SK-N-SH treated with all-trans-retinoic acid at 6 μM for 48 hours (cell line): ENCODE data around the gene GJB4.

Source experiments
- ATAC-seq: fragments of 200-7000 bp; cut with Tn5 transposase; 3 replicates; pipeline ENCODE4 v1.9.1; 2020; ENCODE audit warnings: mild to moderate bottlenecking, moderate library complexity
- ARNTL ChIP-seq: fragments of 450-650 bp; formaldehyde crosslinking; IDR thresholded peaks from 2 replicates; pipeline ENCODE4 v1.5.0; 2020; ENCODE audit warnings: low read depth, mild to moderate bottlenecking, moderate library complexity, borderline replicate concordance
- BACH2 ChIP-seq: fragments of 250-450 bp; sonication (Bioruptor Pico); IDR thresholded peaks from 2 replicates; pipeline ENCODE4 v1.9.0; 2021; ENCODE audit warnings: mild to moderate bottlenecking, borderline replicate concordance
- CSRNP3 ChIP-seq: fragments of 250-450 bp; sonication (Bioruptor Pico); IDR thresholded peaks from 2 replicates; pipeline ENCODE4 v1.5.1; 2021; ENCODE audit warnings: mild to moderate bottlenecking, moderate library complexity
- ESRRG ChIP-seq: fragments of 250-450 bp; sonication (Bioruptor Pico); IDR thresholded peaks from 2 replicates; pipeline ENCODE4 v1.6.1; 2021; ENCODE audit warnings: mild to moderate bottlenecking
- ISL1 ChIP-seq: fragments of 250-450 bp; sonication (Bioruptor Pico); IDR thresholded peaks from 2 replicates; pipeline ENCODE4 v2.1.2; 2022; ENCODE audit warnings: mild to moderate bottlenecking, moderate library complexity
- OSR1 ChIP-seq: fragments of 250-450 bp; sonication (Bioruptor Pico); IDR thresholded peaks from 2 replicates; pipeline ENCODE4 v1.8.0; 2022; ENCODE audit warnings: moderate library complexity, mild to moderate bottlenecking, inconsistent platforms
- PATZ1 ChIP-seq: fragments of 250-450 bp; sonication (Bioruptor Pico); IDR thresholded peaks from 2 replicates; pipeline ENCODE4 v1.8.0; 2020; ENCODE audit warnings: mild to moderate bottlenecking, moderate library complexity, borderline replicate concordance
- POU6F1 ChIP-seq: fragments of 250-450 bp; sonication (Bioruptor Pico); IDR thresholded peaks from 2 replicates; pipeline ENCODE4 v1.8.0; 2021; ENCODE audit warnings: low read depth, mild to moderate bottlenecking, moderate library complexity, borderline replicate concordance
- PPARA ChIP-seq: fragments of 250-450 bp; sonication (Bioruptor Pico); IDR thresholded peaks from 2 replicates; pipeline ENCODE4 v1.5.0; 2020; ENCODE audit warnings: mild to moderate bottlenecking, borderline replicate concordance
- RARB ChIP-seq: fragments of 250-450 bp; sonication (Bioruptor Pico); IDR thresholded peaks from 2 replicates; pipeline ENCODE4 v1.8.0; 2021; ENCODE audit warnings: mild to moderate bottlenecking, moderate library complexity
- SNAI2 ChIP-seq: fragments of 250-450 bp; sonication (Bioruptor Pico); IDR thresholded peaks from 2 replicates; pipeline ENCODE4 v1.5.0; 2020; ENCODE audit warnings: mild to moderate bottlenecking, moderate library complexity
- TOX ChIP-seq: fragments of 250-450 bp; sonication (Bioruptor Pico); IDR thresholded peaks from 2 replicates; pipeline ENCODE4 v1.8.0; 2021; ENCODE audit warnings: mild to moderate bottlenecking, moderate library complexity, borderline replicate concordance
- TSHZ2 ChIP-seq: fragments of 250-450 bp; sonication (Bioruptor Pico); IDR thresholded peaks from 2 replicates; pipeline ENCODE4 v1.5.0; 2020; ENCODE audit warnings: mild to moderate bottlenecking, moderate library complexity
- ZFP30 ChIP-seq: fragments of 450-650 bp; formaldehyde crosslinking; IDR thresholded peaks from 2 replicates; pipeline ENCODE4 v1.5.0; 2022; ENCODE audit warnings: mild to moderate bottlenecking, moderate library complexity
- ZNF565 ChIP-seq: fragments of 450-650 bp; formaldehyde crosslinking; conservative IDR thresholded peaks from 2 replicates; pipeline ENCODE4 v1.5.0; 2020; ENCODE audit warnings: low read depth, mild to moderate bottlenecking, moderate library complexity
- ZNF70 ChIP-seq: fragments of 450-650 bp; formaldehyde crosslinking; IDR thresholded peaks from 2 replicates; pipeline ENCODE4 v1.5.0; 2020; ENCODE audit warnings: mild to moderate bottlenecking, moderate library complexity
- ZNF8 ChIP-seq: fragments of 450-650 bp; formaldehyde crosslinking; IDR thresholded peaks from 2 replicates; pipeline ENCODE4 v1.5.0; 2020; ENCODE audit warnings: mild to moderate bottlenecking, moderate library complexity

GJB4 gene

GRCh38 chr1:34739613-34740012 is 19.9 kb upstream of the GJB4 start (continued):
- TF ChIP-seq PATZ1 (CRISPR knock-in tag): no peak
- TF ChIP-seq OSR1 (CRISPR knock-in tag): no peak
- no peak for TF ChIP-seq TSHZ2 (CRISPR knock-in tag)
- no peak for TF ChIP-seq ISL1 (CRISPR knock-in tag)

GRCh38 chr1:34740161-34740868 is 19.2 kb upstream of the GJB4 start:
- ATAC-seq: no peak
- TF ChIP-seq TSHZ2 (CRISPR knock-in tag): no peak
- no peak for TF ChIP-seq RARB (CRISPR knock-in tag)
- no peak for TF ChIP-seq BACH2

- ATAC-seq: peak; percentile 98
- TF ChIP-seq SNAI2 (CRISPR knock-in tag) (no peak), OSR1 (CRISPR knock-in tag) (no peak), POU6F1 (no peak), PPARA (CRISPR knock-in tag) (no peak), ESRRG (CRISPR knock-in tag) (no peak), BACH2 (no peak), ZNF565 (CRISPR knock-in tag) (no peak), ZNF70 (CRISPR knock-in tag) (no peak), ZNF8 (CRISPR knock-in tag) (no peak), ISL1 (CRISPR knock-in tag) (no peak), RARB (CRISPR knock-in tag) (no peak), ZFP30 (no peak), CSRNP3 (CRISPR knock-in tag) (no peak), ARNTL (CRISPR knock-in tag) (no peak)
Measured at GRCh38 chr1:34742667-34743270, 16.8 kb upstream of the GJB4 start.

GRCh38 chr1:34743775-34744174 is 15.8 kb upstream of the GJB4 start:
- no peak for ATAC-seq
- TF ChIP-seq TOX (CRISPR knock-in tag): no peak
- TF ChIP-seq ESRRG (CRISPR knock-in tag): no peak
- no peak for TF ChIP-seq ARNTL (CRISPR knock-in tag)
